NOMO-1 (cell line): ENCODE results near the gene FAM221B.

Source experiments
- DNase-seq, 2 experiments: peaks; one replicate each; lab custom pipeline; 2025; ENCODE audit not compliant: unreplicated experiment in 2 of 2; lab: John Stamatoyannopoulos, UW

Gene FAM221B

DNA sequence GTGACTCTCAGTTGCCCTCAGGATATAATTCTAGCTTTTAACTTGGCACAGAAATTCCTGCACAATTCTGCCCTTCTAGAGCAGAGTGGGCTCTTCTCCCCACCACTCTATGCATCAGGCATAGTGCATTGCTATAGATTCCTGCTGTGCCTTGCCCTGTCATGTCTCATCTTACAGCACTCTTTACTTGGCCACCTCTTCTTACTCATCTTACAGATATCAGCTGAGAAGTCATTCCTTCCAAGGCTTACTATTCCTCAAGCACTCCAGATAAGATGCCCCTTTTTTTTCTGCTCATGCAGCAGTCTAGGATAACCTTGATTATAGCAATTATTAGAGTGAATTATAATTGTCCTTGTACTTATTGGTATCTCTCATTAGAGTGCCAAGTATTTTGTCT lies 5.6 kb downstream of the FAM221B start:
- DNase-seq = no peak

DNA sequence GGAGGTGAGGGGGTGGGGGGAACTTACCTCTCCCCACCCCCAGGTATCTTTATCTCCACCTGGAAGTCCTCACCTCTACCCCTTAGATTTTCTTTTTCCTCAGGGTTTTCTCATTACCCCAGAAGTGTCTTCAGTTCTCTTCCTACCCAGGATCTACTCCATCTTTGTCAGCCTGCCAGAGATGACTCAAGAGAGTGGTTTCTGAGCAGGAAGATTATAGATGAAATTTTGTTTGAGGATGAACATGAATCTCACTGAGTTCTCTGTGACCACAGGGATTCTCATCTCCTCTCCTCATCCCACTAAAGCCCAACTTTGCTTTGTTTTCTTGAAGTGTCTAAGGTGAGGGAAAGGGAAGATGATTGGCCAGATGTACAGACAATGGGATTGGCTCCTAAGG lies 8.5 kb downstream of the FAM221B start:
- DNase-seq = no peak

DNA sequence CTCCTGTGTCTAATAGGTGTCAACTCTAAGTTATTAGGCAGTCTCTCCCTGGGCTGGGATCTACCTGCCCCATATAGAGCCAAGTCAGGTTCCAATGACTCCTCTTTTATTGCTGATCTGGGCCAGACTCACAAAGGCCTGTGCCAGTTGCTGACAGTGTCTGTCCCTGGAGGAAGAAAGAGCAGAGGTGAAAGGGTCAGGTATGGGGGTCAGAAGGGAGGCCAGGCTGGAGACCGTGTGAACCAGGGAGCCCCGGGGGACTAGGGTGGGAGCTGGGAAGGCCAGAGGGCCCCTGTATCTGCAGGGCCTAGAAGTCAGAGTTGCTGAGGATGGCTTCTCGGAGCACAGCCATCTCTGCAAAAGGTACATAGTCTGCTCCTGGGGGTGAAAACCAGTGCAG lies 10.2 kb downstream of the FAM221B start:
- DNase-seq = no peak

DNA sequence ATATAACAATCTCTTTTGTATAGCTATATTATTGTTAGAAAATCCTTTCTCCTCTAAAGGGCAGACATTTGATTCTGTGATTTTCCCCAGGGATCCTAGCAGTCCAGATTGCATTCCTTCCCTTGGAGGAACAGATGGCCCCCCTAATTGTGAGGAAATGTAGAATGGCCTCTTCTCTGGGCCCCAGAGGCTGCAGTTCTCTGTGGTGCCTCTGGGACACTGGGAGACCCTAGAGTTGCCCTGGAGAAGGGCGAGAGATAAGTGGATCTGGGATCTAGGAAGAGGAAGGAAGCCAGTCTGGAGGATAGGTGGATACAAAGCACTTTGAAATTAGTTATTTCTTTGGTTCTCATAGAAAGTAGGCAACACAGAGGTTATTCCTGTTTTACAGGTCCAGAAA lies 11.8 kb downstream of the FAM221B start:
- DNase-seq = no peak

DNA sequence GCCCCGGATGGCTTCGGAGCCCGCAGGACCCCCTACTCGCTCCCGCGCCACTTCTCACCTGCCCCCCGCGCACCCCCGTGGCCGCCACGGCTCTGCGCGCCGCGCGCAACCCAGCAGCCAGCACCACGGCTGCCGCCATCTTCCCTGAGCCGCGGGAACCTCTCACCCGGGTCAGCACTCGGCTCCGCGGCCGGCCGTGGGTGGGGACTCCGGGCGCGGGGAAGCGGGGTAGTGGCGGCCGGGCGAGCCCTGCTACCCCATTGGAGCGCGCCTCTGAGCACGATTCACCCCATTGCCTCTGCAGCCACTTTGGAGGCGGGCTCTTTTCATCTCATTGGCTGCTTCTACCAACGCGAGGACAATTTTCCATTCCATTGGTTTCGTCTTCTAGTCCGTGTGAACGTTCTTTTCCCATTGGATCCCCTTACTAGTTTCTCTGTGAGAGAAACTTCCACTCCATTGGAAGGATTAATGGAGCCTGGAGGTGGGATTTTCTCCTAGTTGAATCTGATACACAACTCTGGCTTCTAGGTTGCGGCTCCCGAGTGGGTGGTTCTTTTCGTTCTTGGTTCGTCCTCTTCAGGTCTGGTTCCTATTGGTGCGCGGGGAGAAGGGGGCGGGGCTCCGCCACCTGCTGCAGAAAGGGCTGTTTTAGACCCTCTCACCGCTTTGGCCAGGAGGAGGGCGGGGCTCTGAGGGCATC lies 13.5 kb downstream of the FAM221B start, which contains the start of gene HINT2:
HINT2 (minus strand) TSS at position 202 of the 703 bp plus-strand sequence; CDS start at position 139, 63 bp downstream.
- DNase-seq = peak; percentile 98 to 100

DNA sequence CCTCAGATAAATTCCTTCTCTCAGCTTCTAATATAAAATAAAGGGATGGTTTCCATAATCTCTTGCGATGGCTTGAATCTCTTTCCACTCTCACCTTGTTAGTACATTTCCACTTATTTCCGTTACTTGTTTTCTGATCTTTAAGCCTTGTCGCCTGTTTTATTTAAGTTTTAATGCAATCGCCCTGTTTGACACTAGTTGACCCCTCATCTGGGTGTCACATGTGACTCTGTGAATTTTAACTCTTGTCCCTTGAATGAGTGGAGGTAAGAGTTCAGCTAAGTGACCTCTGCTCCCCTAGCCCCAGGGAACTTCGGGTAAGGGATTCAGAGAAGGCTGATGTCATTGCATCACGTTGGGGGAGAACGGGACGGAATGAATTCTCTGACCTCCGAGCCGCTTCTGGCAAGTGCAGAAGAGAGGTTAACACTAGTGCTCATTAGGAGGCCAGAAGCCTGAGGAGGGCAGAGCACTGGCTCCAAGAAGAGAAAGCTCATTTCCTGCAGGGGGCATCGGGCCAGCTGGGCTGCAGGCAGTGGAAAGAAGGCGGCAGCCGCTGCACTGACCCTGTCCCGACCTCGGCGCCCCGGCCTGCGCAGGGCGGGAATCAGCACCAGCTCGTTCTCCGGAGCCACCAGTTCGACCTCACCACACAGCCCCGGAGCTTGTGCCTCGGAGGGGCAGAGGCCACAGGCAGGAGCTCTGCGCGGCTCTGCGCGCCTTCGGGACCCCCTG lies 14.3 kb downstream of the FAM221B start:
- DNase-seq = peak; percentile 85 to 89

DNA sequence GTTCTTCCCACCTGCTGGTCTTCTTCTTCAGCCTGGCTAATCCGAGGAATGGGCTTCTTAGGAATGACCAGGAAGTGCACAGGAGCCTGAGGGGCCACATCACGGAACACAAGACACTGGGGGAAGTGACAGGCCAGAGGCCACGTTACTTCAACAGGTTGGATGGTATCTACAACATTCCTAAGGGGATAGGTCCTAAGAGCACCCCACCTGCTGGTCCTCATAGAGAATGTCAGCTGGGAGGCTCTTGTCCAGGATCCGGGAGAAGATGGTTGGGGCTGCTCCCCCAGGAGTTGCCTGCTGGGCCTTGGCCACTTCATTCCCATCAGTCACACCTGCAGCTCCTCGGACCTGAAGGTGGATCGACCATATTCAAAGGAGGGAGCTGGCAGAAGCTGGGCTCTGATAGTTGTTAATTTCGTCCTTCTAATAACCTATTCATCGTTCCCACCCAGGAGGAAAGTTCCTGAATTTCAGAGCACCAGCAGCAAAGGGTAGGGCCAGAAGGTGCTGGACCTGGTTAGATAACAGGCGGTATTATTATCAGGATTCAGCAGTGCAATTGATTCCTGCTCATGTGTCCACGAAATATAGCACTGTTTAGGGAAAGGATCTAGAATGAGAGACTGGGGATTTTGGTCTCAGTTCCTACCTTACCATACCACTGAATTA lies 15.0 kb downstream of the FAM221B start:
- no peak for DNase-seq

DNA sequence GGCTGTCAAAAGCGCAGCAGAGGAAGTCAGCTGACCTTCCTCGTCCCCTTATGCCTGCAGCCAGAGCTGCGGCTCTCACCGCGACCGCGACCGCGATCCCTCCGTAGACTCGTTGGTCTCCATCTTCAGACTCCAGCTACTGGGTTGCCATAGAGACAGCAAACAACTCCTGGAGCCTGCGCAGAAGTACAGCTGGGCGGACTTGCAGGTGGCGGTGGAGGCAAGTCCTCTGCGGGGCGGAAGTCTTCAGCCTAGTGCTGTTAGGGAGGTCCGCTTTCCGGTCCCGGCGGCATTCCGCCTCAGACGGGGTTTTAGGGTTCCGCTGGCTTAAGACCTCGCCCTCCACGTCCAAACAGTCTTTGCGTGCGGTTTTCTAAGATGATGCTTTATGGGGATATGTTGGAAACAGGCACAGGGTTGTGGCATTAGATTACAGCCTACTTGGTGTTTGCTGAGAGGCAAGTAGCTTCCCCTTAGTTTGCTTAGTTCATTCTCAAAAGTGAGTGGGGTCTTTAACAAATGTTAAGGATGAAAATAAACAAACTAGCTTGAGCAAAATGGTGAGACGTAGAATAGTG lies 16.4 kb downstream of the FAM221B start, which contains the start of gene SPAG8:
SPAG8 (minus strand) TSS at position 238 of the 578 bp plus-strand sequence; CDS start at position 123, 115 bp downstream.
- peak; percentile 99 for DNase-seq

DNA sequence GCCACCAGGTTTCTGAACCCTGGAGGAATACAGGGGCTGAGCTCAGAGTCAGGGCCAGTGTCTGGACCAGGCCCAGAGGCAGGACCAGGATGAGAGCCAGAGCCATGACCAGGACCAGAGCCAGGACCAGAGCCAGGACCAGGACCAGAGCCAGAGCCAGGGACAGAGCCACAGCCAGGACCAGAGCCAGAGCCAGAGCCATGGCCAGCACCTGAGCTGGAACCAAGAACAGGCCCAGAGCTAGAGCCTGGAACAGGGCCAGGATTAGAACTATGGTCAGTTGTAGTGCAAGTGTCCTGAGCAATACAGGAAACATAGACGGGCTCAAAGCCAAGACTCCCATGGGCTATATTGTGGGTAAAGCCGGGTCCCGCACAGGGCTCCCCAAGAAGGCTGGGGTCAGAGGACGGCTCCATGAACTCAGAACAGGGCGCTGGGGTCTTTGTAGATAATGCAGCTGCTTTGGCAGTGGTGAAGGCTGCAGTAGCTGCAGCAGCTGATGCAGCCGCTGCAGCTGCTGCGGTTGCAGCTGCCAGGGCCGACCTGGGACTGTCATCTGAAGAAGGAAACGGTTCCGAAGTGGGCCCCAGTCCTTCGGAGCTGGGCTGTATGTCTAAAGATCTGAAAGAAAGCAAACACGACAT lies 17.0 kb downstream of the FAM221B start:
- no peak for DNase-seq

DNA sequence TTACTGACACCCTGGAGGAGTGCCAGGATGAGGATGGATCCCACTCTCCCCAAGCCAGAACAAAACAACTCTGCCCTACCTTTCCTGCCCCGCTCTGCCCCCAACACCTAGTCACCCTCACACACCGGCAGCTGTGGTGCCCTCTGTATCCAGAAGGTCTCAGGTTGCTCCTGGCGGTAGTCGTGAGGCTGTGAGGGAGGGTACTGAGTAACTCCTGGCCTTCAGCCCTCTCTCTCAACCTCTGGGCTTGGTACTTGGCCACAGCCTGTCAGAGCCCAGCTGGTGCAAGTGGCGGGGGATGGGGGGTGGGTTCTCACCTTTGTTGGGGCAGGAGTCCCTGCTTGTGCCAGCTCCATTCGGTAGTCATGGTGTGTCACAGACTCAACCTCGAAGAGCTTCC lies 18.4 kb downstream of the FAM221B start:
- no peak for DNase-seq

DNA sequence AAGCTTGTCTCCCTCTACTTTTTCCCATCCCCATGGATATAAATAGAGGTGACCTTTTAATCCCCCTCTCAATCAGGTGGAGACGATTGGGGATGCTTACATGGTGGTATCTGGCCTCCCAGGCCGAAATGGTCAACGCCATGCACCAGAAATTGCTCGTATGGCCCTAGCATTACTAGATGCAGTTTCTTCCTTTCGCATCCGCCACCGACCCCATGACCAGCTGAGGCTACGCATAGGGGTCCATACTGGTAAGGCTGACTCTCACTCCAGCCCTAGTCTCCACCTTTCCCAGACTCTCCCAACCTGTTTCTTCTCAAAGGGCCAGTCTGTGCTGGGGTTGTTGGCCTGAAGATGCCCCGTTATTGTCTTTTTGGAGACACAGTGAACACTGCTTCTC lies 20.1 kb downstream of the FAM221B start:
- DNase-seq = no peak

DNA sequence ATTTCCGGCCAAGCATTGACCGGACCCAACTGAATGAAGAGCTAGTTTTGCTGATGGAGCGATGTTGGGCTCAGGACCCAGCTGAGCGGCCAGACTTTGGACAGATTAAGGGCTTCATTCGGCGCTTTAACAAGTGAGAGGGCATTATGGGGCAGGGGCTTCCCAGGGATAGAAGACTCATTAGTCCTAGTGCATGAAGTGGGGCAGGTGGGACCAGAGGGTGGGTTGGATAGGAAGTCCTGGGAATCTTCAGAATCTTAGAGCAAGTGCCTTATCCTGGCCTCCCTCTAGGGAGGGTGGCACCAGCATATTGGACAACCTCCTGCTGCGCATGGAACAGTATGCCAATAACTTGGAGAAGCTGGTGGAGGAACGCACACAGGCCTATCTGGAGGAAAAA lies 22.4 kb downstream of the FAM221B start:
- no peak for DNase-seq

DNA sequence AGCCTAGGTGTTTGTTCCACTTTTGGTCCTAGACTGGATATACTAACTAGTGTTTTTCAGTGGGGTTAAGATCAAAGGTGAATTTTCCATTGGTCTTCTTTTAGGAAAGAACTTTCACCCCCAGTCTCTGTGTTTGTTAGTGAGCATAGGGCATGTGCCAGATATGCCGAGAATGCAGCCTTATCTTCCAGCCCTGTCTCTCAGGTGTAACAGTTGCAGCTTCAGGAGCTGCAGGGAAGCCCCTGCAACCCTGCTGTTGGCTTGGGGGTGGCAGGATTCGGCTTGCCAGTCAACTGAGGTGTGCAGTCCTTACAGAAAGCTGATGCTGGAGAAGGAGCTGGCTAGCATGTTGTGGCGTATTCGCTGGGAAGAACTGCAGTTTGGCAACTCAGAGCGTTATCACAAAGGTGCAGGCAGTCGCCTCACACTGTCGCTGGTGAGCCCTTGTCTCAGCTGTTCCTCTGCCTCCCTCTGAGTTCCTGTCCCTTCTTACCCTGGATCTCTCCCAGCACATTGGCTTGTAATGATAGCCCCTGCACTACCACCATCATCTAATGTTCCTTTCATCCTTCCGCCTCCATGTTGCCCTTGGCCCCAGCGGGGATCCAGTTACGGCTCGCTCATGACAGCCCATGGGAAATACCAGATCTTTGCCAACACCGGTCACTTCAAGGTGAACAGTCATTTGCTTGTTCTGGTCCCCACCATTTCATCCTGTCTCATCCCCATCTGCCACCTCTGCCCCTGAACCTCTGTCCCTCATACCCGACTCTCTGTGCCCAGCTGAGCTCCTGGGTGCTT lies 27.0 kb downstream of the FAM221B start:
- DNase-seq = no peak

DNA sequence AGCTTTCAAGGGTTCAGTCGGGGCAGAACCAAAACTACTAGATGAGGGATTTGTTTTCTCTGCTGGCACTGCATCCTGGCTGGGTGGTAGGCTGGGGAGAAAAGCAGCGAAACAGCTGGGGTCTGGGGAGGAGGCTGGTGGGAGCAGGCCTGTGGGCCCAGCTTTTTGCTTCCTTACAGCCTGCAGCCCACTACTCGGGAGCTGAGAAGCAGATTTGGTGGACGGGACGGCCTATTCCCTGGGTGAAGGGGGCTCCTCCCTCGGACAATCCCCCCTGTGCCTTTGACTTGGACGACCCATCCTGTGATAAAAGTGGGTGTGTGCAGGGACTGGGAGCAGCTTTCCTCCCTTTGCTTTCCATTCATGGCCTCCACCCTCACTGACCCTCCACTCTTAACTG lies 28.0 kb downstream of the FAM221B start:
- no peak for DNase-seq

DNA sequence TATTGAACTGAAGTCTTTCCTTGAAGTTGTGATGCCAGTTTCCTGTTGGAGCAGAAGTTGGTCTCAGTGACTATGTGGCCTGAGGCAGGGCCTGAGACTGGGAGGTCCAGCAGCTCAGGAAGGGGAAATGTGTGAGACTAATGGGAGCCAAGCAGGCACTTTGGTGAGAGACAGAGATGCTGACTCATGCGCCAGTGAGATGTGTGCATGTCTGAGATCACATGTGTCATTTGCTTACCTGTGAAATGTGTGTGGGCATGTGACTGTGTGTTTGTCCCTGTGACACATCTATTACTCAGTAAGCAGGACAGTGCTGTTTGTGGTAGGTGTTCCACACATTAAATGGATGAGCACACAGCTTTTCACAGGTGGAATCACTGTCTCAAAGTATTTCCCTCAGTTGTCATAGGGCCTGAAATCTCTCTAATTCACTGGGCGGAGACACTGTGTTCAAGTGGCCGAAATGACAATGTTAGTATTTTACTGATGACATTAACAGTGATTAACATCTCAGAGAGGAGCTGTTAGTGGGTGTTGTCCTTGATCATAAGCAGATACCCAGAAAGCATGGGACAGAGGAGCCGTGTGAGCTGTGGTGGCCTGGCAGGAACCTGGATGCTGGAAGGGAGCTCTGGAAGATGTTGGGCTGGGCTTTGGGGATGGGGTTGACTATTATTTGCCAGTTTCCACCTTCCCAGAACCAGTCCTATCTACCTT lies 29.7 kb downstream of the FAM221B start:
- no peak for DNase-seq

DNA sequence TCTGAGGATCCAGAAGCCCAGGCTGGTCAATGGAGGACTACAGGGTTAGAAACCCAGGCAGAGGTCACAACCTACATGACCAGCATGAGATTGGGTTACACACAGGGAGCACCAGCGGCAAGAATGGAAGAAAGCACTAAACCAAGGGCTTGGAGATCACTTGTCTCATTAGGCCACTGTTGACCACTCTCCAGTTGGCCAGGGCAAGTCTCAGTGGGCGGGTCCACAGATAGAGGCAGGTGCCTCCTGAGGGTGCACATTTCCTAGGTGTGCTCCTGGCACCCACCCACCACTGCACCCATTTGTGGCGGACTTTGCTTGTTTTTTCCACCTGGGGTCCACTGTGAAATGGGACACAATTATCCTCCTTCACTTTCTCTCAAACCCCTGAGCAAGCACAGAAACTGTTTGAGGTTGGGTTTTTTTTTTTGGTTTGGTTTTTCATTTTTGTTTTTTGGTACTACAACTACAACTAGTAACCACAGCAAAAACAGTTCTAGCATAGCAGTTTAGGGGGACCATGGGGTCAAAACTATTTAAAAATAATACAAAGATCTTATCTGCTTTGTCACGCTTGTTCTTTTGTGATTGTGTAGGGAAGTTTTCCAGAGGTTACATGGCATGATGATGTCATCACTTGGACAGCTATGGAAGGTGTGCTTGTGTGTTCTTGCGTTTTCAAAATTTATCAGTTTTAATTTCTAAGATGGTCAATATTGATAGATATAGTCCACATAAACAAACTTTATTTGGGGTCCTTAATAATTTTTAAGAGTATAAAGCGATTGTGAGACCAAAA lies 31.0 kb downstream of the FAM221B start:
- DNase-seq = no peak

DNA sequence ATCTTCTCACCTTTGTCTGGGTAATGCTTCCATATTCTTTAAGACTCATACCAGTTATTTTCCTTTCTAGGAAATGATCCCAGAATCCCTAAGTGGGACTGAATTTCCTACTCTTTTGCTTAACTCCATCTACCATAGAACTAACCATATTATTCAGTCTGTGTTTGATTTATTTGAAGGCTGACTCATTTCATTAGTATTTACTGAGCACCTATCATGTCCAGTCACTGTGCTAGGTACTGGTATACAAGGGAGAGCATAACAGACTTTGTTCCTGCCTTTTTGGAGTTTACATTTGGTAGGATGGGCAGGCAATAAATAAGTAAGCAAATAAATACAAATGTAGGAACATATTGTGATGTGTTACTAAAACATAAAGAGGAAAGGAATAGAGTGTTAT lies 32.8 kb downstream of the FAM221B start:
- no peak for DNase-seq

DNA sequence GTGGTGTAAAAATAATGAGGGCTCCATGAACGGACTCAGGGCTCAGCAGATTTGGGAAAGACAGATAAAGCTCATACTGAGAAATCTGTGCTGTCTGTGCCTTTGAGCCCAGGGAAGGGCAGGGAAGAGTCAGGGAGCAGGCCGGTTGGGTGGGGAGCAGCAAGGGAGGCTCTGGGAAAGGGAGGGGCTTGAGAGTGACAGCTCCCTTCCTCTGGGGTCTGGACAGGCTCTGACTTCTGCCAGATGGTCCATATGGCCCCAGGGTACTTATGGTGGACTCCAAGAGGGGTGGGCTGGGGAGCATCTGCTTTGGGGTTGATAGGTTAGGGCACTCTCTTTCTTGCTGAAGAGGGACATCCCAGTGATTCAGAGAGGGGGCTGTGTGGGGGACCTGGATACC lies 35.1 kb downstream of the FAM221B start:
- DNase-seq = no peak

DNA sequence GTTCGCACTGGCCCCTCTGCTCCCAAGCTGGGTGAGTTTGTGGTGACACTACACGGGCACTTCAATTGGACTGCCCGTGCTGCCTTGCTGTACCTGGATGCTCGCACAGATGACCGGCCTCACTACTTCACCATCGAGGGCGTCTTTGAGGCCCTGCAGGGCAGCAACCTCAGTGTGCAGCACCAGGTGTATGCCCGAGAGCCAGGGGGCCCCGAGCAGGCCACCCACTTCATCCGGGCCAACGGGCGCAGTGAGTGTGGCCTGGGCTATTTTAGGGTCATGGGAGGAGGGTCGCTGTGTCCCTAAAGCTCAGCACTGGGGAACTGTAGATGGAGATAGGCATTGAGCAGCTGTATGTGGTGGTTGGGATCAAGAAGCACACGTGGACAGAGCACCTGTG lies 35.7 kb downstream of the FAM221B start:
- no peak for DNase-seq
